Measurements from ENCODE around the gene OR5B12. TPM values are rescaled to one million over a fixed set of nuclear protein-coding genes. Genes with fewer than 3 reads are reported as not detected.

The OR5B12 gene
- total RNA-seq, 1 experiment from 2014 or later, result not detected

Other genes with a start within 250 kb of the OR5B12 start
- not detected in 2 replicates for gene OR1S2, start 238.1 kb downstream of the OR5B12 start, total RNA-seq (2014; rRNA removed; shearing (Covaris generic))
- not detected in 2 replicates for gene OR1S1, start 229.5 kb downstream of the OR5B12 start, total RNA-seq (2014; rRNA removed; shearing (Covaris generic))
- not detected in 2 replicates for gene OR10Q1, start 213.3 kb downstream of the OR5B12 start, total RNA-seq (2014; rRNA removed; shearing (Covaris generic))
- not detected in 2 replicates for gene OR10W1, start 174.0 kb downstream of the OR5B12 start, total RNA-seq (2014; rRNA removed; shearing (Covaris generic))
- not detected in 2 replicates for gene OR5B17, start 83.2 kb downstream of the OR5B12 start, total RNA-seq (2014; rRNA removed; shearing (Covaris generic))
- not detected in 2 replicates for gene OR5B3, start 35.4 kb downstream of the OR5B12 start, total RNA-seq (2014; rRNA removed; shearing (Covaris generic))
- gene OR5B2, start 14.1 kb downstream of the OR5B12 start, total RNA-seq (2014; rRNA removed; shearing (Covaris generic)), result not detected in 2 replicates
- not detected in 2 replicates for gene OR5B21, start 65.9 kb upstream of the OR5B12 start, total RNA-seq (2014; rRNA removed; shearing (Covaris generic))
- 5.5 and 10.7 TPM in 2 replicates for gene LPXN, start 133.6 kb upstream of the OR5B12 start, total RNA-seq (2014; rRNA removed; shearing (Covaris generic))
- 45.8 and 49.2 TPM in 2 replicates for gene ZFP91, start 136.8 kb upstream of the OR5B12 start, total RNA-seq (2014; rRNA removed; shearing (Covaris generic))
- 0.60 and 0.72 TPM in 2 replicates for gene CNTF, start 180.4 kb upstream of the OR5B12 start, total RNA-seq (2014; rRNA removed; shearing (Covaris generic))